ENCODE data around the gene CRYGA. TPM values are rescaled to one million over a fixed set of nuclear protein-coding genes. Genes with fewer than 3 reads are reported as not detected.

CRYGA gene
- total RNA-seq, 1 donor from 2014 or later = not detected

DNA sequence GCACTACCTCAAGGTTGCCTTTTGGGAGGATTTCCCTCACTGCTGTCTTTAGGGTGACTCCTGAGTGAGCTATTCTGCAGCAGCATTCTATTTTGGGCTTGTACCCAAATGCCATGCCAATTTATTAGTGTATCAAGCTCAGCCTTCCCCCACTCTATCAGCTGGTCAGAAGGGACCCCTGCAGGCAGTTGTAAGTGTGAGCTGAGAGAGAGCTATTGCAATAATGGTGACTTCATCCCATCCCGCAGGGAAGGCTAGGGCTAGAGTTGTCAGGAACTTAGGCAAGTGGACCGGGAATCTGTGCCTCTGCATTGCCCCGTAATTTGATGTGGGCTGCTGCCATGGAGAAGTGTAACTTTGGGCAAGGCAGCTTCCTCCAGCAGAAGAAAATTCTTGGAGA is 15.6 kb downstream of the CRYGA start:
- H3K27ac ChIP-seq = no peak overlapping the region
- H3K4me2 ChIP-seq = no peak overlapping the region
- no peak overlapping the region for H3K9ac ChIP-seq
- peak overlapping the region; percentile 34 for H2AFZ ChIP-seq (replicated peaks)
- TF ChIP-seq EZH2phosphoT487 (IDR thresholded peaks at IDR 0.05) (no peak), EZH2 (IDR thresholded peaks at IDR 0.05) (no peak)
- TF ChIP-seq, protein P1, sequence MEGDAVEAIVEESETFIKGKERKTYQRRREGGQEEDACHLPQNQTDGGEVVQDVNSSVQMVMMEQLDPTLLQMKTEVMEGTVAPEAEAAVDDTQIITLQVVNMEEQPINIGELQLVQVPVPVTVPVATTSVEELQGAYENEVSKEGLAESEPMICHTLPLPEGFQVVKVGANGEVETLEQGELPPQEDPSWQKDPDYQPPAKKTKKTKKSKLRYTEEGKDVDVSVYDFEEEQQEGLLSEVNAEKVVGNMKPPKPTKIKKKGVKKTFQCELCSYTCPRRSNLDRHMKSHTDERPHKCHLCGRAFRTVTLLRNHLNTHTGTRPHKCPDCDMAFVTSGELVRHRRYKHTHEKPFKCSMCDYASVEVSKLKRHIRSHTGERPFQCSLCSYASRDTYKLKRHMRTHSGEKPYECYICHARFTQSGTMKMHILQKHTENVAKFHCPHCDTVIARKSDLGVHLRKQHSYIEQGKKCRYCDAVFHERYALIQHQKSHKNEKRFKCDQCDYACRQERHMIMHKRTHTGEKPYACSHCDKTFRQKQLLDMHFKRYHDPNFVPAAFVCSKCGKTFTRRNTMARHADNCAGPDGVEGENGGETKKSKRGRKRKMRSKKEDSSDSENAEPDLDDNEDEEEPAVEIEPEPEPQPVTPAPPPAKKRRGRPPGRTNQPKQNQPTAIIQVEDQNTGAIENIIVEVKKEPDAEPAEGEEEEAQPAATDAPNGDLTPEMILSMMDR (IDR thresholded peaks at IDR 0.05) = no peak
- H3K4me3 ChIP-seq = no peak overlapping the region
- no peaks in the 10 kb centered on the region for H3K9me3 ChIP-seq (ENCODE audit: low read depth)
- H3K27me3 Mint-ChIP-seq (ENCODE audit: insufficient read depth, low read depth) = peaks cover 2% of the 10 kb centered on the region
- no peak overlapping the region for H3K4me3 Mint-ChIP-seq
- H3K36me3 Mint-ChIP-seq = peaks cover 2% of the 10 kb centered on the region
- no peak for DNase-seq (ENCODE audit: low spot score)
- no peaks in the 10 kb centered on the region for H3K27me3 ChIP-seq
- H3K4me1 ChIP-seq = peaks cover 11% of the 10 kb centered on the region
- H3K9me3 Mint-ChIP-seq = peaks cover 10% of the 10 kb centered on the region
- no peaks in the 10 kb centered on the region for H3K79me2 ChIP-seq (ENCODE audit: low read depth)
- no peak overlapping the region for H3K27ac Mint-ChIP-seq
- peaks cover 12% of the 10 kb centered on the region for H3F3A ChIP-seq (ENCODE audit: low read depth)
- no peaks in the 10 kb centered on the region for H3K36me3 ChIP-seq
- peaks cover 10% of the 10 kb centered on the region for H3K4me1 Mint-ChIP-seq
- H4K20me1 ChIP-seq (ENCODE audit: low read depth) = no peaks in the 10 kb centered on the region

DNA sequence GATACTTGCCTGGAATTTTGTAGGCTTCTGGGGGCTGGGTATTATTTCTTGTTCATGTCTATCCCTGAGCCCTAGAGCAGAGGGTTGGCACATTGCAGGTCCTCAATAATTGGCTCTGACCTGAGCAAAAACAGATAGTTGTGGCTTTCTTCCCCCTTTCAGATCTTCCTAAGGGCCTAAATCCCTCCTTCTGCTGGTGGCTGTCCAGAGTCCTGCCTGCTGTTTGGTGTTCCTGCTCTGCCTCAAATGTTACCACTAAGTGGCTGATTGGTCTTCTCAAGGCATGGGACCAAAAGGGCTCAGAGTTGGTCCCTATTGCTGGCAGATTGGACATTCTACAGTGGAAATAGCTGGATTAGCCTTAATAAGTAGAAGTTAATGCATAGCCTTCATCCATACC is 16.4 kb downstream of the CRYGA start:
- Histone ChIP-seq H2AFZ (replicated peaks) (no peak overlapping the region), H3K4me2 (no peak overlapping the region), H3K27me3 (no peaks in the 10 kb centered on the region), H3F3A (ENCODE audit: low read depth) (peaks cover 12% of the 10 kb centered on the region), H3K4me1 (peaks cover 11% of the 10 kb centered on the region), H3K27ac (no peak overlapping the region), H3K79me2 (ENCODE audit: low read depth) (no peaks in the 10 kb centered on the region), H4K20me1 (ENCODE audit: low read depth) (no peaks in the 10 kb centered on the region), H3K36me3 (no peaks in the 10 kb centered on the region), H3K9me3 (ENCODE audit: low read depth) (no peaks in the 10 kb centered on the region), H3K4me3 (no peak overlapping the region), H3K9ac (no peak overlapping the region)
- Mint-ChIP-seq H3K27ac (no peak overlapping the region), H3K27me3 (ENCODE audit: insufficient read depth, low read depth) (peaks cover 4% of the 10 kb centered on the region), H3K9me3 (peaks cover 9% of the 10 kb centered on the region), H3K4me1 (peaks cover 10% of the 10 kb centered on the region), H3K4me3 (no peak overlapping the region), H3K36me3 (peaks cover 2% of the 10 kb centered on the region)
- TF ChIP-seq EZH2 (IDR thresholded peaks at IDR 0.05) = no peak
- TF ChIP-seq, protein P1 (IDR thresholded peaks at IDR 0.05) = no peak
- TF ChIP-seq EZH2phosphoT487 (IDR thresholded peaks at IDR 0.05) = no peak
- no peak for DNase-seq (ENCODE audit: low spot score)

DNA sequence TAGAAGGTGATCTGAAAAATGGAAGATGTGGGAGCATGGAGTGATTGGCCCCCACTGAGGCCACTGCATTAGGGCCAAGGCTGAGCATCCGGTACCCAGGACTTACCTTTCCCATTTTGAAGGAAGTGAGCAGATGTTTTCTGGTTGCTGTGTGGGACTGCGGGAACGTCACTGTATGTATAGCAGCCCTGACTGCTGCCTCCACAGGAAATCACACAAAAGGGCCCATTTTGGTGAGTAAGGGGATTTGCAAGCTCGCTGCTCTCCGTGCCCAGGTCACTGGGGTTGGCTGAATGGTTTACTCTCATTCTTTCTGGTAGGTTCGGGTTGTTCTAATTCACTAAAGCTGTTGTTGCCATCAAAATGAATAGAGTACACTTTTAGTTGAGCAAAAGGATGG is 17.4 kb downstream of the CRYGA start, which contains the start of gene CRYGB:
TSS of gene CRYGB (minus strand) at position 153 of the 400 bp plus-strand sequence. CDS start at position 115, 38 bp downstream.
- no peak within 1 kb of the TSS for H3K4me3 ChIP-seq
- TF ChIP-seq EZH2 (IDR thresholded peaks at IDR 0.05) (no peak), EZH2phosphoT487 (IDR thresholded peaks at IDR 0.05) (no peak)
- TF ChIP-seq, protein P1 (IDR thresholded peaks at IDR 0.05) = no peak
- no peak within 1 kb of the TSS for H3K9ac ChIP-seq
- no peaks in the 10 kb centered on the region for H3K36me3 ChIP-seq
- Mint-ChIP-seq H3K27me3 (ENCODE audit: insufficient read depth, low read depth) (peaks cover 6% of the 10 kb centered on the region), H3K9me3 (peaks cover 4% of the 10 kb centered on the region), H3K27ac (no peak within 1 kb of the TSS), H3K4me3 (no peak within 1 kb of the TSS), H3K36me3 (peaks cover 2% of the 10 kb centered on the region), H3K4me1 (peaks cover 10% of the 10 kb centered on the region)
- peak within 1 kb of the TSS; percentile 95 for H2AFZ ChIP-seq (replicated peaks)
- peak within 1 kb of the TSS; percentile 35 for H3K4me2 ChIP-seq
- H3K9me3 ChIP-seq (ENCODE audit: low read depth) = no peaks in the 10 kb centered on the region
- peak; percentile 46 for DNase-seq (ENCODE audit: low spot score)
- H3K27me3 ChIP-seq = no peaks in the 10 kb centered on the region
- peaks cover 11% of the 10 kb centered on the region for H3K4me1 ChIP-seq
- peak within 1 kb of the TSS; percentile 17 for H3K27ac ChIP-seq
- peaks cover 12% of the 10 kb centered on the region for H3F3A ChIP-seq (ENCODE audit: low read depth)
- H3K79me2 ChIP-seq (ENCODE audit: low read depth) = no peaks in the 10 kb centered on the region
- H4K20me1 ChIP-seq (ENCODE audit: low read depth) = no peaks in the 10 kb centered on the region

Data from neural progenitor cell (in vitro differentiated cells).